HepG2 (cell line): ENCODE results near the gene MITF. TPM values are rescaled to one million over a fixed set of nuclear protein-coding genes. Genes with fewer than 3 reads are reported as not detected.

Experiments
- ATAC-seq: fragments of 200-7000 bp; cut with Tn5 transposase; 3 replicates; pipeline ENCODE4 v1.9.1; 2020; ENCODE audit warnings: mild to moderate bottlenecking, moderate library complexity
- BruUV-seq: library from RNA; stranded (reverse); fragments of 400-500 nt; replicated peaks from 2 replicates; lab custom pipeline; 2021; lab: Mats Ljungman, UMichigan
- CTCF ChIA-PET: fragments of 300-600 bp; formaldehyde crosslinking; extraction: SDS; loops from one replicate; lab custom pipeline; 2021; ENCODE audit warnings: low total read pairs, inconsistent platforms, low intra/inter-chr PET ratio; lab: Yijun Ruan, JAX
- POLR2A ChIA-PET: fragments of 350-600 bp; sonication (Branson Sonifier 250); formaldehyde crosslinking; loops from one replicate; lab custom pipeline; 2020; ENCODE audit warnings: antibody characterized with exemption, inconsistent platforms; lab: Yijun Ruan, JAX
- DNase-seq: peaks from one replicate; pipeline ENCODE4 v3.0.0-alpha.2; 2015; ENCODE audit warnings: low spot score
- FAIRE-seq: peaks from 3 replicates; lab custom pipeline; 2011; peaks lifted over from hg19 to GRCh38; lab: Jason Lieb, UNC
- H2AFZ ChIP-seq: one replicate; pipeline ENCODE4 v1.6.1; 2011; ENCODE audit warnings: low read length, inconsistent platforms
- H3K27ac ChIP-seq: fragments of 300-600 bp; 3 replicates; pipeline ENCODE4 v1.8.0; 2011; ENCODE audit warnings: mixed run types, mild to moderate bottlenecking, mixed read lengths, low read length, inconsistent platforms; ENCODE audit not compliant: insufficient read depth; ENCODE audit errors: extremely low read length
- H3K27me3 ChIP-seq, 2 experiments: fragments of 200-600 bp in 1 of 2; 2 replicates in 1 of 2; 3 replicates in 1 of 2; pipeline versions ENCODE4 v1.6.0 to v1.8.0; 2011; ENCODE audit warnings: low read length in 2 of 2, mild to moderate bottlenecking in 2 of 2, moderate library complexity in 2 of 2, inconsistent platforms in 1 of 2; ENCODE audit not compliant: insufficient read depth in 2 of 2, control insufficient read depth in 1 of 2
- H3K36me3 ChIP-seq, 2 experiments: fragments of 200-600 bp in 1 of 2; replicated peaks in 1 of 2; 2 replicates in 1 of 2; 3 replicates in 1 of 2; pipeline versions ENCODE4 v1.5.1 to v1.8.0; 2011; ENCODE audit warnings: low read length in 2 of 2, inconsistent platforms in 1 of 2; ENCODE audit not compliant: insufficient read depth in 2 of 2, control insufficient read depth in 1 of 2
- H3K4me1 ChIP-seq: 2 replicates; pipeline ENCODE4 v1.5.1; 2012; ENCODE audit warnings: low read length, inconsistent platforms; ENCODE audit not compliant: insufficient read depth
- H3K4me2 ChIP-seq: 2 replicates; pipeline ENCODE4 v1.6.0; 2011; ENCODE audit warnings: low read depth, low read length, inconsistent platforms
- H3K4me3 ChIP-seq, 3 experiments: fragments of 200-600 bp in 1 of 3; sonication (generic), shearing (Covaris generic) in 1 of 3; replicated peaks in 1 of 3; 2 replicates each; pipeline ENCODE4 v1.5.1; 2011 to 2016; ENCODE audit warnings: low read length in 3 of 3, inconsistent platforms in 2 of 3, low read depth in 2 of 3, mild to moderate bottlenecking in 2 of 3, control low read depth in 1 of 3, mixed read lengths in 1 of 3; ENCODE audit not compliant: insufficient read depth in 1 of 3
- H3K79me2 ChIP-seq: one replicate; pipeline ENCODE4 v1.6.1; 2011; ENCODE audit warnings: low read length, inconsistent platforms; ENCODE audit not compliant: insufficient read depth
- H3K9ac ChIP-seq: 2 replicates; pipeline ENCODE4 v1.6.0; 2011; ENCODE audit warnings: mild to moderate bottlenecking, low read depth, low read length, inconsistent platforms; ENCODE audit not compliant: insufficient read depth
- H3K9me3 ChIP-seq: 2 replicates; pipeline ENCODE4 v1.5.1; 2012; ENCODE audit warnings: mild to moderate bottlenecking, low read length
- H4K20me1 ChIP-seq: 2 replicates; pipeline ENCODE4 v1.6.0; 2011; ENCODE audit warnings: inconsistent platforms, mild to moderate bottlenecking, low read length, moderate library complexity; ENCODE audit not compliant: insufficient read depth
- DR1 ChIP-seq: sonication (generic); formaldehyde crosslinking; IDR thresholded peaks from 2 replicates; pipeline ENCODE4 v1.8.0; 2021; ENCODE audit warnings: mild to moderate bottlenecking, missing genetic modification reagents, inconsistent platforms
- HOXA7 ChIP-seq: sonication (generic); formaldehyde crosslinking; IDR thresholded peaks from 2 replicates; pipeline ENCODE4 v1.8.1; 2022; ENCODE audit warnings: mild to moderate bottlenecking, missing genetic modification reagents, moderate library complexity
- JUNB ChIP-seq: sonication (generic); formaldehyde crosslinking; IDR thresholded peaks from 2 replicates; pipeline ENCODE4 v1.8.0; 2022; ENCODE audit warnings: missing genetic modification reagents, mild to moderate bottlenecking, borderline replicate concordance
- MATR3 ChIP-seq: sonication (generic); formaldehyde crosslinking; IDR thresholded peaks from 2 replicates; pipeline ENCODE4 v1.4.0; 2020; ENCODE audit warnings: missing genetic modification reagents
- MXI1 ChIP-seq: IDR thresholded peaks from 3 replicates; pipeline ENCODE4 v1.6.1; 2012; ENCODE audit warnings: low read depth, low read length, inconsistent platforms, borderline replicate concordance
- WGBS: methylation state at CpG from one replicate; pipeline ENCODE4 v1.1.6; 2017; ENCODE audit warnings: low lambda C conversion rate; 5-methylcytosine and 5-hydroxymethylcytosine counted together
- in situ Hi-C: cut with HindIII; loops from 2 replicates; pipeline ENCODE4 v1.10.0; 2017; ENCODE audit warnings: low pct_unique_long_range_greater_than_20kb; ENCODE audit not compliant: extremely low pct_ligation_motif_present
- intact Hi-C: fragments of 100-400 bp; cut with micrococcal nuclease; formaldehyde crosslinking; loops from one replicate; pipeline ENCODE4 v1.10.0; 2022; ENCODE audit not compliant: unreplicated experiment
- polyA plus RNA-seq, 8 experiments: library from polyadenylated mRNA; depleted of rRNA in 3 of 8; stranded (reverse) in 7 of 8; unstranded in 1 of 8; fragments of >200 nt; fragmentation: Illumina TruSeq in 4 of 8; extraction: Trizol in 4 of 8; gene quantifications; 2 replicates each; pipeline versions ENCODE4 v1.2.1 to v1.2.3, GENCODE V29; 2011 to 2016; ENCODE audit warnings: low read depth in 4 of 8, missing spikeins in 1 of 8, mixed read lengths in 1 of 8; ENCODE audit not compliant: insufficient read depth in 1 of 8
- total RNA-seq, 5 experiments: library from RNA; depleted of rRNA; stranded (reverse); fragments of >200 nt; fragmentation: Illumina TruSeq; extraction: Trizol; gene quantifications; 2 replicates each; pipeline ENCODE4 v1.2.3, GENCODE V29; 2016; ENCODE audit warnings: low read depth in 1 of 5
- TF ChIP-seq, protein P1 (sequence below): sonication (generic); formaldehyde crosslinking; IDR thresholded peaks from 2 replicates; pipeline ENCODE4 v1.9.0; 2022; ENCODE audit warnings: low read depth, missing genetic modification reagents
- TF ChIP-seq, protein P2 (sequence below): IDR thresholded peaks from 2 replicates; pipeline ENCODE4 v1.6.1; 2016; ENCODE audit warnings: low read depth, control low read depth

MITF gene
- total and polyA plus RNA-seq, 2 of the 13 experiments (the other 11 are each of a cell fraction or from before 2014, with no cell fraction given) = 0.12 to 0.38 TPM

GRCh38 chr3:69890084-69890483, 150.8 kb downstream of the MITF start:
- H3K27me3 ChIP-seq = 0 out of 5 replicates have a peak, but pooled peaks cover 0 to under 1% of the 10 kb centered on the region in 2 experiments
- no peaks in the 10 kb centered on the region for H3K36me3 ChIP-seq
- H2AFZ ChIP-seq = no peak overlapping the region
- ChIA-PET CTCF (no interaction called here), POLR2A (no interaction called here)
- no peak for FAIRE-seq
- WGBS = 38% methylated on average over 4 of the region's 4 CpGs
- H3K9ac ChIP-seq = no peak overlapping the region
- intact Hi-C loops (no loop called here), in situ Hi-C loops (no loop called here)
- H3K79me2 ChIP-seq = no peaks in the 10 kb centered on the region
- no peak overlapping the region for H3K4me3 ChIP-seq
- BruUV-seq = no TSS peak
- no peak overlapping the region for H3K4me2 ChIP-seq
- H4K20me1 ChIP-seq = no peaks in the 10 kb centered on the region
- H3K27ac ChIP-seq = no peak overlapping the region
- no peak for ATAC-seq
- DNase-seq = no peak
- no peaks in the 10 kb centered on the region for H3K9me3 ChIP-seq
- H3K4me1 ChIP-seq = no peaks in the 10 kb centered on the region
- no peak for TF ChIP-seq HOXA7 (CRISPR knock-in tag)
- TF ChIP-seq, protein P1, sequence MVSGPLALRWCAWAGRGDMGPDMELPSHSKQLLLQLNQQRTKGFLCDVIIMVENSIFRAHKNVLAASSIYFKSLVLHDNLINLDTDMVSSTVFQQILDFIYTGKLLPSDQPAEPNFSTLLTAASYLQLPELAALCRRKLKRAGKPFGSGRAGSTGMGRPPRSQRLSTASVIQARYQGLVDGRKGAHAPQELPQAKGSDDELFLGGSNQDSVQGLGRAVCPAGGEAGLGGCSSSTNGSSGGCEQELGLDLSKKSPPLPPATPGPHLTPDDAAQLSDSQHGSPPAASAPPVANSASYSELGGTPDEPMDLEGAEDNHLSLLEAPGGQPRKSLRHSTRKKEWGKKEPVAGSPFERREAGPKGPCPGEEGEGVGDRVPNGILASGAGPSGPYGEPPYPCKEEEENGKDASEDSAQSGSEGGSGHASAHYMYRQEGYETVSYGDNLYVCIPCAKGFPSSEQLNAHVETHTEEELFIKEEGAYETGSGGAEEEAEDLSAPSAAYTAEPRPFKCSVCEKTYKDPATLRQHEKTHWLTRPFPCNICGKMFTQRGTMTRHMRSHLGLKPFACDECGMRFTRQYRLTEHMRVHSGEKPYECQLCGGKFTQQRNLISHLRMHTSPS (CRISPR knock-in tag) = no peak
- TF ChIP-seq, protein P2, sequence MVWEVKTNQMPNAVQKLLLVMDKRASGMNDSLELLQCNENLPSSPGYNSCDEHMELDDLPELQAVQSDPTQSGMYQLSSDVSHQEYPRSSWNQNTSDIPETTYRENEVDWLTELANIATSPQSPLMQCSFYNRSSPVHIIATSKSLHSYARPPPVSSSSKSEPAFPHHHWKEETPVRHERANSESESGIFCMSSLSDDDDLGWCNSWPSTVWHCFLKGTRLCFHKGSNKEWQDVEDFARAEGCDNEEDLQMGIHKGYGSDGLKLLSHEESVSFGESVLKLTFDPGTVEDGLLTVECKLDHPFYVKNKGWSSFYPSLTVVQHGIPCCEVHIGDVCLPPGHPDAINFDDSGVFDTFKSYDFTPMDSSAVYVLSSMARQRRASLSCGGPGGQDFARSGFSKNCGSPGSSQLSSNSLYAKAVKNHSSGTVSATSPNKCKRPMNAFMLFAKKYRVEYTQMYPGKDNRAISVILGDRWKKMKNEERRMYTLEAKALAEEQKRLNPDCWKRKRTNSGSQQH (CRISPR knock-in tag) = no peak
- TF ChIP-seq MATR3 = no peak
- TF ChIP-seq DR1 (CRISPR knock-in tag) = no peak

- no peaks in the 10 kb centered on the region for H3K79me2 ChIP-seq
- CTCF ChIA-PET = no interaction called here
- no peaks in the 10 kb centered on the region for H4K20me1 ChIP-seq
- no peak overlapping the region for H3K27ac ChIP-seq
- no peaks in the 10 kb centered on the region for H3K36me3 ChIP-seq
- TF ChIP-seq MXI1 (no peak), JUNB (CRISPR knock-in tag) (no peak)
- no peak overlapping the region for H3K4me2 ChIP-seq
- no TSS peak for BruUV-seq
- ATAC-seq (no peak), FAIRE-seq (no peak), DNase-seq (no peak)
- no peak overlapping the region for H2AFZ ChIP-seq
- 0% methylated on average over 2 of the region's 2 CpGs for WGBS
- no peak overlapping the region for H3K9ac ChIP-seq
- intact Hi-C loops = no loop called here
- in situ Hi-C loops = no loop called here
- H3K9me3 ChIP-seq = no peaks in the 10 kb centered on the region
- POLR2A ChIA-PET = no interaction called here
- H3K4me1 ChIP-seq = no peaks in the 10 kb centered on the region
- no peak overlapping the region for H3K4me3 ChIP-seq
- no peaks in the 10 kb centered on the region for H3K27me3 ChIP-seq
These were observed 151.4 kb downstream of the MITF start for GRCh38 chr3:69890691-69891090.
